ENCODE data around the gene MAGEA10. TPM values are rescaled to one million over a fixed set of nuclear protein-coding genes. Genes with fewer than 3 reads are reported as not detected.

The MAGEA10 gene
- total and polyA plus RNA-seq, 9 of the 15 experiments (the other 6 are each of a cell fraction or from before 2014, with no cell fraction given): 0.06 to 0.45 (median 0.15) TPM; not detected in 4

GRCh38 chrX:152131525-152131924 is 6.9 kb downstream of the MAGEA10 start:
- TF ChIP-seq NCOA2 (IDR thresholded peaks at IDR 0.05; ENCODE audit: partially characterized antibody in 2 of 2): no peak
- TF ChIP-seq GTF2A2 (tag; IDR thresholded peaks at IDR 0.05): no peak
- no peak for TF ChIP-seq HDAC1 (IDR thresholded peaks at IDR 0.05)
- TF ChIP-seq THAP7 (CRISPR knock-in tag; IDR thresholded peaks at IDR 0.05): no peak
- no peak for TF ChIP-seq STAT5A (IDR thresholded peaks at IDR 0.05; ENCODE audit: borderline replicate concordance, low read length)
- TF ChIP-seq L3MBTL2 (IDR thresholded peaks at IDR 0.05): no peak
- TF ChIP-seq HMG20A (CRISPR knock-in tag; conservative IDR thresholded peaks at IDR 0.05): no peak
- no peak for TF ChIP-seq SRSF1 (IDR thresholded peaks at IDR 0.05; ENCODE audit: low read depth, low read length)
- no peak for TF ChIP-seq ZNF75A (CRISPR knock-in tag; IDR thresholded peaks at IDR 0.05)
- H3K27ac ChIP-seq (ENCODE audit: extremely low read depth, low read depth, low read length): no peak overlapping the region
- H3K4me1 ChIP-seq (replicated peaks in 1 of 2; ENCODE audit: control insufficient read depth in 2 of 2, insufficient read depth in 2 of 2, low read length in 2 of 2): peaks cover 7 to 32% of the 10 kb centered on the region in 2 experiments; a peak in 4 of 5 replicates
- no peaks in the 10 kb centered on the region for H3K36me3 ChIP-seq (ENCODE audit: control insufficient read depth, insufficient read depth, low read length)
- ChIA-PET POLR2A (no interaction called here), CTCF (ENCODE audit: low intra/inter-chr PET ratio) (no interaction called here)
- H3K9me1 ChIP-seq (ENCODE audit: control insufficient read depth, insufficient read depth, low read length): no peaks in the 10 kb centered on the region
- BruUV-seq (replicated peaks): no TSS peak
- DNase-seq (ENCODE audit: extremely low read depth in 1 of 4, low spot score in 3 of 4) (no peak), FAIRE-seq (no peak), ATAC-seq (no peak)
- no peak overlapping the region for H2AFZ ChIP-seq (ENCODE audit: low read depth, low read length)
- H3K4me3 ChIP-seq: no peak overlapping the region
- H3K9ac ChIP-seq (ENCODE audit: insufficient read depth in 1 of 2, low read depth in 2 of 2, low read length in 2 of 2): no peak overlapping the region
- no peaks in the 10 kb centered on the region for H3K9me3 ChIP-seq (replicated peaks; ENCODE audit: control insufficient read depth, insufficient read depth, low read depth, low read length)
- H3K27me3 ChIP-seq (ENCODE audit: control insufficient read depth in 2 of 2, insufficient read depth in 2 of 2, low read length in 2 of 2): no peaks in the 10 kb centered on the region
- no peaks in the 10 kb centered on the region for H4K20me1 ChIP-seq (replicated peaks; ENCODE audit: control insufficient read depth, insufficient read depth, low read length)
- no peak overlapping the region for H3K4me2 ChIP-seq (ENCODE audit: insufficient read depth, low read length)
- in situ Hi-C loops (cut with MboI) (no loop called here), intact Hi-C loops (cut with micrococcal nuclease) (no loop called here)
- no peaks in the 10 kb centered on the region for H3K79me2 ChIP-seq (ENCODE audit: control insufficient read depth, insufficient read depth, low read length)
- 44% methylated on average over 1 of the region's 1 CpG for WGBS (ENCODE audit: insufficient coverage, low coverage, missing lambda C conversion rate)
